ENCODE results near the gene MIA2.

DNA sequence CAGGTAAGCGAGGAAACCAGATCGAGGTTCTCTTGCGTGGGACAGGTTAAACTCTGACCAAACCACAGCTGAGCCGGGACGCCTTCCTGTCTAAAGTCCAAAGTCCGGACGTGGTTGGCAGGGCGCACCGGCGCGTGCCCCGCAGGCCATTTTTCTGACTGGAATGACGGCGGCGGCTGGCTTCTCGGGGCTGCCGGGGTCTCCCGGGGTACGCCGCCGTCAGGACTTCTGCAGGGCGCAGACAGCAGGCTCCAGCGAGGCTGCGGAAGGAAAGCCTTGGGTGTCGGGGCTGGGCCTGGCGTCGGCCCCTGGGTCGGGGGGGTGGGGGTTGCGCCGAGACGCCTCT is 32.8 kb downstream of the MIA2 start:
- no peak for TF ChIP-seq CTCF (IDR thresholded peaks at IDR 0.05)
- no peak for TF ChIP-seq POLR2A (IDR thresholded peaks at IDR 0.05)
- TF ChIP-seq EP300 (IDR thresholded peaks at IDR 0.05) = no peak

Measured in ovary (tissue), 3 donors.